ENCODE results near the gene FSTL4.

- TF ChIP-seq CTCF (IDR thresholded peaks at IDR 0.05): no peak
- TF ChIP-seq POLR2A (IDR thresholded peaks at IDR 0.05): no peak
Measured at GRCh38 chr5:133602835-133603380, 9.4 kb downstream of the FSTL4 start.
